ENCODE results near the gene DGKQ.

GRCh38 chr4:1008840-1009541 lies 35.6 kb upstream of the DGKQ start:
- TF ChIP-seq CTCF (IDR thresholded peaks at IDR 0.05; ENCODE audit: insufficient read depth, low read length) (no peak), POLR2AphosphoS5 (IDR thresholded peaks at IDR 0.05; ENCODE audit: low read depth) (no peak)
- TF ChIP-seq, protein P1, sequence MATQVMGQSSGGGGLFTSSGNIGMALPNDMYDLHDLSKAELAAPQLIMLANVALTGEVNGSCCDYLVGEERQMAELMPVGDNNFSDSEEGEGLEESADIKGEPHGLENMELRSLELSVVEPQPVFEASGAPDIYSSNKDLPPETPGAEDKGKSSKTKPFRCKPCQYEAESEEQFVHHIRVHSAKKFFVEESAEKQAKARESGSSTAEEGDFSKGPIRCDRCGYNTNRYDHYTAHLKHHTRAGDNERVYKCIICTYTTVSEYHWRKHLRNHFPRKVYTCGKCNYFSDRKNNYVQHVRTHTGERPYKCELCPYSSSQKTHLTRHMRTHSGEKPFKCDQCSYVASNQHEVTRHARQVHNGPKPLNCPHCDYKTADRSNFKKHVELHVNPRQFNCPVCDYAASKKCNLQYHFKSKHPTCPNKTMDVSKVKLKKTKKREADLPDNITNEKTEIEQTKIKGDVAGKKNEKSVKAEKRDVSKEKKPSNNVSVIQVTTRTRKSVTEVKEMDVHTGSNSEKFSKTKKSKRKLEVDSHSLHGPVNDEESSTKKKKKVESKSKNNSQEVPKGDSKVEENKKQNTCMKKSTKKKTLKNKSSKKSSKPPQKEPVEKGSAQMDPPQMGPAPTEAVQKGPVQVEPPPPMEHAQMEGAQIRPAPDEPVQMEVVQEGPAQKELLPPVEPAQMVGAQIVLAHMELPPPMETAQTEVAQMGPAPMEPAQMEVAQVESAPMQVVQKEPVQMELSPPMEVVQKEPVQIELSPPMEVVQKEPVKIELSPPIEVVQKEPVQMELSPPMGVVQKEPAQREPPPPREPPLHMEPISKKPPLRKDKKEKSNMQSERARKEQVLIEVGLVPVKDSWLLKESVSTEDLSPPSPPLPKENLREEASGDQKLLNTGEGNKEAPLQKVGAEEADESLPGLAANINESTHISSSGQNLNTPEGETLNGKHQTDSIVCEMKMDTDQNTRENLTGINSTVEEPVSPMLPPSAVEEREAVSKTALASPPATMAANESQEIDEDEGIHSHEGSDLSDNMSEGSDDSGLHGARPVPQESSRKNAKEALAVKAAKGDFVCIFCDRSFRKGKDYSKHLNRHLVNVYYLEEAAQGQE (IDR thresholded peaks at IDR 0.05; ENCODE audit: insufficient replicate concordance, low read depth), result no peak

Measured in HL-60 (cell line).